GM21576 (cell line): ENCODE measurements around the gene MAST4.

ENCODE experiments used
- ATAC-seq: cut with Tn5 transposase; IDR thresholded peaks from one replicate; pipeline ENCODE4 v1.9.1; 2021; ENCODE audit warnings: mild to moderate bottlenecking, moderate library complexity; ENCODE audit not compliant: unreplicated experiment

The MAST4 gene

GRCh38 chr5:66595756-66596635 lies at the start of gene MAST4:
Gene MAST4, plus strand, starts transcription at chr5:66596393. Its CDS starts 263 bp downstream, at chr5:66596656.
- peak; percentile 96 for ATAC-seq

- no peak for ATAC-seq
Measured at GRCh38 chr5:66546541-66546940, 49.7 kb upstream of the MAST4 start.

- no peak for ATAC-seq
Measured at GRCh38 chr5:66551338-66551737, 44.9 kb upstream of the MAST4 start.

- ATAC-seq, result no peak
Measured at GRCh38 chr5:66551945-66552344, 44.2 kb upstream of the MAST4 start.

GRCh38 chr5:66553368-66553912 lies 42.8 kb upstream of the MAST4 start:
- no peak for ATAC-seq

- peak; percentile 97 for ATAC-seq
Measured at GRCh38 chr5:66553916-66554575, 42.1 kb upstream of the MAST4 start.

- ATAC-seq, result no peak
Measured at GRCh38 chr5:66554884-66555283, 41.3 kb upstream of the MAST4 start.

- peak; percentile 77 for ATAC-seq
Measured at GRCh38 chr5:66558560-66558959, 37.6 kb upstream of the MAST4 start.

- ATAC-seq, result no peak
Measured at GRCh38 chr5:66560371-66560770, 35.8 kb upstream of the MAST4 start.

- no peak for ATAC-seq
Measured at GRCh38 chr5:66561256-66561990, 34.8 kb upstream of the MAST4 start.

- no peak for ATAC-seq
Measured at GRCh38 chr5:66565878-66566277, 30.3 kb upstream of the MAST4 start.

- no peak for ATAC-seq
Measured at GRCh38 chr5:66567474-66567873, 28.7 kb upstream of the MAST4 start.

GRCh38 chr5:66570201-66570600 lies 26.0 kb upstream of the MAST4 start:
- ATAC-seq, result no peak

- no peak for ATAC-seq
Measured at GRCh38 chr5:66573733-66574132, 22.5 kb upstream of the MAST4 start.

- no peak for ATAC-seq
Measured at GRCh38 chr5:66582499-66583165, 13.6 kb upstream of the MAST4 start.

GRCh38 chr5:66585291-66585690 lies 10.9 kb upstream of the MAST4 start:
- ATAC-seq, result no peak

GRCh38 chr5:66587771-66588170 lies 8.4 kb upstream of the MAST4 start:
- no peak for ATAC-seq

- peak; percentile 26 for ATAC-seq
Measured at GRCh38 chr5:66596636-66597182, 516 bp downstream of the MAST4 start.

GRCh38 chr5:66597183-66597757 lies 1.1 kb downstream of the MAST4 start:
- ATAC-seq, result no peak

GRCh38 chr5:66602621-66603020 lies 6.4 kb downstream of the MAST4 start:
- no peak for ATAC-seq
